SH-SY5Y (cell line): ENCODE measurements around the gene NKD1.

Source experiments
- GATA2 ChIP-seq: IDR thresholded peaks from 2 replicates; pipeline ENCODE4 v1.6.1; 2011; ENCODE audit warnings: mild to moderate bottlenecking, low read depth, low read length
- GATA3 ChIP-seq: IDR thresholded peaks from 2 replicates; pipeline ENCODE4 v1.6.1; 2011; ENCODE audit warnings: low read depth, mild to moderate bottlenecking, low read length, moderate library complexity

GRCh38 chr16:50528820-50529219 lies 19.4 kb upstream of the NKD1 start:
- no peak for TF ChIP-seq GATA3
- no peak for TF ChIP-seq GATA2
